ENCODE data around the gene TBC1D21.

- no peak for TF ChIP-seq RAD21 (IDR thresholded peaks at IDR 0.05; ENCODE audit: low read length)
- TF ChIP-seq MAZ (IDR thresholded peaks at IDR 0.05; ENCODE audit: borderline replicate concordance, low read depth, low read length), result no peak
- TF ChIP-seq RCOR1 (IDR thresholded peaks at IDR 0.05; ENCODE audit: insufficient replicate concordance, low read length), result no peak
- TF ChIP-seq BHLHE40 (IDR thresholded peaks at IDR 0.05; ENCODE audit: low read depth, low read length), result no peak
- TF ChIP-seq POLR2A (IDR thresholded peaks at IDR 0.05; ENCODE audit: low read depth, low read length), result no peak
- no peak for TF ChIP-seq FOS (IDR thresholded peaks at IDR 0.05; ENCODE audit: low read depth, low read length)
- no peak for TF ChIP-seq CTCF (conservative IDR thresholded peaks at IDR 0.05; ENCODE audit: low read depth, low read length)
- TF ChIP-seq RFX5 (IDR thresholded peaks at IDR 0.05; ENCODE audit: low read depth, low read length), result no peak
- no peak for TF ChIP-seq MXI1 (IDR thresholded peaks at IDR 0.05; ENCODE audit: borderline replicate concordance, low read depth, low read length)
- TF ChIP-seq USF2 (IDR thresholded peaks at IDR 0.05; ENCODE audit: low read depth, low read length), result no peak
Observed at GRCh38 chr15:73923156-73923487, 49.8 kb downstream of the TBC1D21 start.

All from IMR-90 (cell line).